WTC11 (cell line): ENCODE data around the gene RSPO1.

Source experiments
- CTCF ChIP-seq: fragments of 200-600 bp; IDR thresholded peaks from 2 replicates; pipeline ENCODE4 v1.8.0; 2022; ENCODE audit warnings: antibody characterized with exemption
- ETV6 ChIP-seq: sonication (generic); formaldehyde crosslinking; IDR thresholded peaks from 2 replicates; pipeline ENCODE4 v1.8.1; 2022; ENCODE audit warnings: mild to moderate bottlenecking, missing genetic modification reagents
- JUN ChIP-seq: sonication (generic); formaldehyde crosslinking; IDR thresholded peaks from 2 replicates; pipeline ENCODE4 v1.8.0; 2023; ENCODE audit warnings: mild to moderate bottlenecking, missing genetic modification reagents
- RELA ChIP-seq: sonication (generic); formaldehyde crosslinking; IDR thresholded peaks from 2 replicates; pipeline ENCODE4 v1.8.1; 2022; ENCODE audit warnings: missing genetic modification reagents, mild to moderate bottlenecking, borderline replicate concordance

GRCh38 chr1:37650721-37651120 lies 16.0 kb upstream of the RSPO1 start:
- TF ChIP-seq RELA (CRISPR knock-in tag) (no peak), ETV6 (CRISPR knock-in tag) (no peak), CTCF (no peak), JUN (no peak)
